B cell (primary cell): Measurements from ENCODE around the gene ASTN1. TPM values are rescaled to one million over a fixed set of nuclear protein-coding genes. Genes with fewer than 3 reads are reported as not detected.

ENCODE experiments used
- ATAC-seq: fragments of 200-7000 bp; cut with Tn5 transposase; one replicate; pipeline ENCODE4 v1.10.0; 2021; ENCODE audit warnings: low read depth, mild to moderate bottlenecking, moderate number of reproducible peaks, moderate library complexity
- CTCF ChIA-PET: fragments of 350-600 bp; sonication (Branson Sonifier 250); formaldehyde crosslinking; loops from one replicate; lab custom pipeline; 2021; ENCODE audit warnings: antibody characterized with exemption, inconsistent platforms; lab: Charles Lee
- POLR2A ChIA-PET: fragments of 350-600 bp; sonication (Branson Sonifier 250); formaldehyde crosslinking; loops from one replicate; lab custom pipeline; 2021; ENCODE audit warnings: antibody characterized with exemption; lab: Charles Lee
- DNase-seq: peaks from one replicate; pipeline ENCODE4 v3.0.0; 2013
- H2AFZ ChIP-seq: 2 replicates; pipeline ENCODE4 v1.6.1; 2012; ENCODE audit warnings: mild to moderate bottlenecking, low read depth, low read length; ENCODE audit not compliant: insufficient read depth, poor library complexity, severe bottlenecking
- H3K27ac ChIP-seq, 2 donors: 1 replicate in 1 of 2; 2 replicates in 1 of 2; pipeline ENCODE4 v1.5.1; 2012 to 2013; ENCODE audit warnings: low read length in 2 of 2, mild to moderate bottlenecking in 2 of 2, moderate library complexity in 1 of 2
- H3K27me3 ChIP-seq, 4 experiments: fragments of 200-600 bp in 1 of 4; sonication (generic) in 1 of 4; replicated peaks in 1 of 4; 1 replicate in 2 of 4; 2 replicates in 2 of 4; pipeline versions ENCODE4 v1.6.1 to v1.7.0; 2013 to 2016; ENCODE audit warnings: low read length in 3 of 4, mild to moderate bottlenecking in 2 of 4, mixed read lengths in 1 of 4, moderate library complexity in 1 of 4; ENCODE audit not compliant: insufficient read depth in 4 of 4, control insufficient read depth in 3 of 4; ENCODE audit errors: control extremely low read depth in 1 of 4
- H3K36me3 ChIP-seq, 2 experiments: replicated peaks in 1 of 2; 1 replicate in 1 of 2; 2 replicates in 1 of 2; pipeline versions ENCODE4 v1.6.1 to v1.7.1; 2013; ENCODE audit warnings: low read length in 1 of 2; ENCODE audit not compliant: insufficient read depth in 2 of 2, control insufficient read depth in 1 of 2; ENCODE audit errors: control extremely low read depth in 1 of 2, extremely low read depth in 1 of 2
- H3K4me1 ChIP-seq, 2 donors: fragments of 200-600 bp in 1 of 2; sonication (generic) in 1 of 2; 1 replicate in 1 of 2; 2 replicates in 1 of 2; pipeline versions ENCODE4 v1.5.1 to v1.6.1; 2013 to 2017; ENCODE audit warnings: low read length in 2 of 2; ENCODE audit not compliant: control insufficient read depth in 2 of 2, insufficient read depth in 2 of 2
- H3K4me2 ChIP-seq: replicated peaks from 2 replicates; pipeline ENCODE3; 2012; ENCODE audit warnings: mild to moderate bottlenecking, low read depth, low read length; ENCODE audit not compliant: poor library complexity, severe bottlenecking
- H3K4me3 ChIP-seq, 5 experiments: fragments of 200-600 bp in 1 of 5; sonication (generic) in 1 of 5; 1 replicate in 3 of 5; 2 replicates in 2 of 5; pipeline versions ENCODE4 v1.5.1 to v1.7.0; 2011 to 2016; ENCODE audit warnings: low read length in 4 of 5, mild to moderate bottlenecking in 4 of 5, low read depth in 2 of 5, control low read depth in 1 of 5, moderate library complexity in 1 of 5; ENCODE audit not compliant: insufficient read depth in 1 of 5; ENCODE audit errors: control extremely low read depth in 1 of 5, extremely low read depth in 1 of 5
- H3K79me2 ChIP-seq: fragments of 200-600 bp; sonication (generic); one replicate; pipeline ENCODE4 v1.6.0; 2016; ENCODE audit warnings: low read length; ENCODE audit not compliant: control insufficient read depth, insufficient read depth
- H3K9ac ChIP-seq: fragments of 200-600 bp; sonication (generic); 2 replicates; pipeline ENCODE4 v1.6.1; 2017; ENCODE audit warnings: mild to moderate bottlenecking, low read length, moderate library complexity
- H3K9me3 ChIP-seq, 3 donors: one replicate each; pipeline versions ENCODE4 v1.6.1 to v1.7.1; 2013; ENCODE audit warnings: low read length in 2 of 3; ENCODE audit not compliant: control insufficient read depth in 2 of 3, insufficient read depth in 1 of 3; ENCODE audit errors: control extremely low read depth in 1 of 3
- H4K20me1 ChIP-seq: 2 replicates; pipeline ENCODE4 v1.6.0; 2012; ENCODE audit warnings: mild to moderate bottlenecking, low read length; ENCODE audit not compliant: insufficient read depth, control insufficient read depth, poor library complexity, severe bottlenecking
- H3K27ac Mint-ChIP-seq: one replicate; pipeline ENCODE4 v1.8.0; 2021; ENCODE audit warnings: mixed read lengths
- H3K27me3 Mint-ChIP-seq: one replicate; pipeline ENCODE4 v1.8.0; 2021; ENCODE audit warnings: mixed read lengths
- H3K4me1 Mint-ChIP-seq: one replicate; pipeline ENCODE4 v1.8.0; 2021; ENCODE audit warnings: mixed read lengths
- H3K4me3 Mint-ChIP-seq: one replicate; pipeline ENCODE4 v1.8.0; 2021; ENCODE audit warnings: mixed read lengths
- H3K9me3 Mint-ChIP-seq: one replicate; pipeline ENCODE4 v1.8.0; 2022; ENCODE audit warnings: mixed read lengths; ENCODE audit not compliant: insufficient read depth
- EZH2 ChIP-seq: IDR thresholded peaks from 2 replicates; pipeline ENCODE4 v1.6.1; 2012; ENCODE audit warnings: borderline replicate concordance, low read depth, mild to moderate bottlenecking, moderate library complexity, low read length; ENCODE audit not compliant: insufficient read depth, poor library complexity, severe bottlenecking
- WGBS: methylation state at CpG from one replicate; pipeline ENCODE4 v1.1.5; 2013; ENCODE audit warnings: missing lambda C conversion rate; ENCODE audit not compliant: insufficient coverage; 5-methylcytosine and 5-hydroxymethylcytosine counted together
- intact Hi-C: fragments of 100-400 bp; cut with micrococcal nuclease; formaldehyde crosslinking; loops from one replicate; pipeline ENCODE4 v1.10.0; 2022
- polyA plus RNA-seq: library from polyadenylated mRNA; depleted of rRNA; stranded (reverse); fragments of >200 nt; gene quantifications from 2 replicates; pipeline ENCODE4 v1.2.3, GENCODE V29; 2012
- total RNA-seq, 2 donors: library from RNA; stranded (reverse); fragments of 120-200 nt in 1 of 2; gene quantifications; 1 replicate in 1 of 2; 2 replicates in 1 of 2; pipeline versions ENCODE4 v1.2.3 to v1.2.4, GENCODE V29; 2013 to 2022
- TF ChIP-seq, protein P1 (sequence below): fragments of 200-600 bp; IDR thresholded peaks from one replicate; pipeline ENCODE4 v1.8.0; 2022; ENCODE audit warnings: antibody characterized with exemption, mild to moderate bottlenecking

The ASTN1 gene
- total and polyA plus RNA-seq, 2 donors (not counting 1 experiment from before 2014, with no cell fraction given) = not detected

DNA sequence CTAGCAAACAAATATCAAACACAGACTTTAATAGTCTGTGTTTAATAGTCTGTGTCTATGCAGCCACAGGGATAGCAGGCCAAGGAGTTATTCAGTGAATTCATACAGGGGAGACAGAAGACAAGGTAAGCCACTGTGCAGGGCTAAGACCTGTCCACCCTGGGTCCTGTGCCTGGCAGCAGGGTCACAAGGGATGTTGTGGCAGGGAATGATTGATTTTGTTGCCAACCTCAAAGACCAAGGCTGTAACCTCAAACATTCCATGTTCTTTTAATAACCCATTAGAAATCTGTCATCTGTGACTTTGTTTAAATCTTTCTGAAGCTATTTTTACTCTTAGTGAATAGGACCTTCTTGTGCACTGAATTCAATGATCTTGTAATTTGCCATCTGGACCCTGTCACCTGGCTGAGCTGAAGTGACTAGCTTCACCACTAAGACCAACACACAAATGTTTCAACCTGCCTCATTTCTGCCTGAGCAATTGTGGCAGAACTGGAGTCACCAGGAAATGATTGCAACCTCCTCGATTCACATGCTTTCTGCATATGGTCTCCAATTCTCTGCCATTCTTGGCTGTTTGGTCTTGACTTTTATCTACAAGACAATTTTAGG, 154.2 kb downstream of the ASTN1 start:
- POLR2A ChIA-PET = no interaction called here
- H3K27ac ChIP-seq = no peak overlapping the region
- no CpG with 5 or more reads among the region's 1 CpG for WGBS
- no peak overlapping the region for H3K9ac ChIP-seq
- no peak overlapping the region for H2AFZ ChIP-seq
- no peaks in the 10 kb centered on the region for H3K9me3 ChIP-seq
- TF ChIP-seq, protein P1, sequence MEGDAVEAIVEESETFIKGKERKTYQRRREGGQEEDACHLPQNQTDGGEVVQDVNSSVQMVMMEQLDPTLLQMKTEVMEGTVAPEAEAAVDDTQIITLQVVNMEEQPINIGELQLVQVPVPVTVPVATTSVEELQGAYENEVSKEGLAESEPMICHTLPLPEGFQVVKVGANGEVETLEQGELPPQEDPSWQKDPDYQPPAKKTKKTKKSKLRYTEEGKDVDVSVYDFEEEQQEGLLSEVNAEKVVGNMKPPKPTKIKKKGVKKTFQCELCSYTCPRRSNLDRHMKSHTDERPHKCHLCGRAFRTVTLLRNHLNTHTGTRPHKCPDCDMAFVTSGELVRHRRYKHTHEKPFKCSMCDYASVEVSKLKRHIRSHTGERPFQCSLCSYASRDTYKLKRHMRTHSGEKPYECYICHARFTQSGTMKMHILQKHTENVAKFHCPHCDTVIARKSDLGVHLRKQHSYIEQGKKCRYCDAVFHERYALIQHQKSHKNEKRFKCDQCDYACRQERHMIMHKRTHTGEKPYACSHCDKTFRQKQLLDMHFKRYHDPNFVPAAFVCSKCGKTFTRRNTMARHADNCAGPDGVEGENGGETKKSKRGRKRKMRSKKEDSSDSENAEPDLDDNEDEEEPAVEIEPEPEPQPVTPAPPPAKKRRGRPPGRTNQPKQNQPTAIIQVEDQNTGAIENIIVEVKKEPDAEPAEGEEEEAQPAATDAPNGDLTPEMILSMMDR = no peak
- TF ChIP-seq EZH2 = no peak
- H3K4me1 ChIP-seq = no peaks in the 10 kb centered on the region
- no peaks in the 10 kb centered on the region for H3K27me3 ChIP-seq
- no peak overlapping the region for H3K27ac Mint-ChIP-seq
- no peaks in the 10 kb centered on the region for H3K27me3 Mint-ChIP-seq
- H3K4me3 ChIP-seq = no peak overlapping the region
- no peaks in the 10 kb centered on the region for H3K36me3 ChIP-seq
- intact Hi-C loops = no loop called here
- no peaks in the 10 kb centered on the region for H4K20me1 ChIP-seq
- H3K4me1 Mint-ChIP-seq = no peaks in the 10 kb centered on the region
- ATAC-seq = no peak
- no peak overlapping the region for H3K4me2 ChIP-seq
- no peak overlapping the region for H3K4me3 Mint-ChIP-seq
- H3K79me2 ChIP-seq = no peaks in the 10 kb centered on the region
- H3K9me3 Mint-ChIP-seq = no peaks in the 10 kb centered on the region
- CTCF ChIA-PET = no interaction called here
- DNase-seq = no peak

DNA sequence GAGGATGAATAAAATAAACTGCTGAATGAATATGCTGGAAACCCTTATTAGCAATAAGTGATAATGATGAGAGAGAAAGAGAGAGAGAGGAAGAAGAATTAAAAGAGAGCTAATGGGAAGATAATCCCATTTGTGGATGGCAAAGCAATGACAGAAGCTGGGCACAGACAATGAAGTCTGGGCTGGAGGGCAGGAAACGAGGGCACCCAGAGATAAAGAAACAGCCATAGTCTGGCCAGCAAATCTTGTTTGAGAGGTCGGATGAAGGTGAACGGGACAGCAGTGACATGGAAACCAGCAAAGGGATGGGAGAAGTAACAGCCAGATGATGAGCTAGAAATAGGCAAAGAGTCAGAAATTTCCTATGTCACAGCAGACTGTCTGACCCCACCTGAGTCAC, 155.9 kb downstream of the ASTN1 start:
- no peaks in the 10 kb centered on the region for H3K4me1 Mint-ChIP-seq
- Histone ChIP-seq H3K4me3 (no peak overlapping the region), H3K27ac (no peak overlapping the region), H3K9me3 (no peaks in the 10 kb centered on the region), H3K4me1 (no peaks in the 10 kb centered on the region), H3K4me2 (no peak overlapping the region), H4K20me1 (no peaks in the 10 kb centered on the region), H3K27me3 (no peaks in the 10 kb centered on the region), H3K36me3 (no peaks in the 10 kb centered on the region), H2AFZ (no peak overlapping the region), H3K79me2 (no peaks in the 10 kb centered on the region), H3K9ac (no peak overlapping the region)
- 75% methylated on average over 1 of the region's 3 CpGs for WGBS
- intact Hi-C loops = no loop called here
- ATAC-seq (no peak), DNase-seq (no peak)
- CTCF ChIA-PET = no interaction called here
- H3K9me3 Mint-ChIP-seq = no peaks in the 10 kb centered on the region
- H3K27me3 Mint-ChIP-seq = no peaks in the 10 kb centered on the region
- TF ChIP-seq EZH2 = no peak
- TF ChIP-seq, protein P1 = no peak
- H3K27ac Mint-ChIP-seq = no peak overlapping the region
- POLR2A ChIA-PET = no interaction called here
- H3K4me3 Mint-ChIP-seq = no peak overlapping the region
